H1 (cell line): ENCODE measurements around the gene PSME4. TPM values are rescaled to one million over a fixed set of nuclear protein-coding genes. Genes with fewer than 3 reads are reported as not detected.

ENCODE experiments used
- BACH1 ChIP-seq: IDR thresholded peaks from 2 replicates; pipeline ENCODE4 v1.6.1; 2012; ENCODE audit warnings: low read length, improper control_type of control experiment
- BCL11A ChIP-seq, 2 experiments: IDR thresholded peaks; one replicate each; pipeline ENCODE4 v1.6.1; 2011; ENCODE audit warnings: low read depth in 2 of 2, low read length in 2 of 2, mild to moderate bottlenecking in 2 of 2
- CHD2 ChIP-seq: IDR thresholded peaks from 2 replicates; pipeline ENCODE4 v1.6.1; 2012; ENCODE audit warnings: low read length, improper control_type of control experiment
- SIRT6 ChIP-seq: IDR thresholded peaks from one replicate; pipeline ENCODE4 v1.7.1; 2012; ENCODE audit warnings: low read length, inconsistent platforms
- TEAD4 ChIP-seq: IDR thresholded peaks from 2 replicates; pipeline ENCODE4 v1.6.1; 2012; ENCODE audit warnings: low read depth, low read length, inconsistent platforms, mixed read lengths
- ZNF274 ChIP-seq: IDR thresholded peaks from 2 replicates; pipeline ENCODE4 v1.7.0; 2012; ENCODE audit warnings: low read length, borderline replicate concordance; ENCODE audit errors: extremely low read depth
- polyA plus RNA-seq, 7 experiments: library from polyadenylated mRNA; depleted of rRNA in 3 of 7; stranded (reverse) in 5 of 7; unstranded in 2 of 7; fragments of >200 nt in 5 of 7; fragments of 200-250 nt in 2 of 7; gene quantifications; 1 replicate in 5 of 7; 2 replicates in 1 of 7; 4 replicates in 1 of 7; pipeline versions ENCODE4 v1.2.1 to v1.2.3, GENCODE V29; 2011 to 2013; ENCODE audit warnings: missing spikeins in 2 of 7, mixed read lengths in 2 of 7
- total RNA-seq: library from RNA; stranded (reverse); fragmentation: NEBNext Ultra II Directional; extraction: Animal tissue kit (Norgen Biotek cat#: 25700); gene quantifications from 2 replicates; pipeline ENCODE4 v1.2.1, GENCODE V29; 2021

The PSME4 gene
- total and polyA plus RNA-seq, 2 of the 8 experiments (the other 6 are each of a cell fraction or from before 2014, with no cell fraction given), result 42.2 to 116 TPM

GRCh38 chr2:53913721-53914120 lies 57.1 kb downstream of the PSME4 start (continued):
- TF ChIP-seq ZNF274 (no peak), SIRT6 (no peak), TEAD4 (no peak), CHD2 (no peak), BACH1 (no peak), BCL11A (IDR thresholded peaks at IDR 0.05; ENCODE audit: low read depth in 2 of 2, low read length in 2 of 2) (no peak)
